ENCODE measurements around the gene DLG2.

- TF ChIP-seq CTCF (IDR thresholded peaks at IDR 0.05) (no peak), POLR2AphosphoS5 (IDR thresholded peaks at IDR 0.05) (no peak)
Measured at GRCh38 chr11:83687787-83688186, 1939.4 kb downstream of the DLG2 start.

Measured in suprapubic skin (tissue), 3 donors.